GM20000 (cell line): ENCODE measurements around the gene CENPB.

Experiments used
- DNase-seq: peaks from one replicate; pipeline ENCODE4 v3.0.0; 2012; ENCODE audit warnings: low spot score
- CTCF ChIP-seq: IDR thresholded peaks from 2 replicates; pipeline ENCODE4 v1.5.1; 2012; ENCODE audit warnings: mild to moderate bottlenecking, control low read depth; ENCODE audit errors: extremely low read depth, missing control alignments

Gene CENPB

GRCh38 chr20:3739054-3739925, 47.2 kb downstream of the CENPB start:
- TF ChIP-seq CTCF = no peak
- DNase-seq = no peak

- no peak for TF ChIP-seq CTCF
- DNase-seq = no peak
Measured at GRCh38 chr20:3738111-3739053, 48.2 kb downstream of the CENPB start.

- no peak for DNase-seq
- no peak for TF ChIP-seq CTCF
Measured at GRCh38 chr20:3735768-3736167, 50.8 kb downstream of the CENPB start.

- DNase-seq = no peak
- no peak for TF ChIP-seq CTCF
Measured at GRCh38 chr20:3734111-3734843, 52.3 kb downstream of the CENPB start.
